SK-N-SH (cell line): ENCODE measurements around the gene HLA-DRB5.

ENCODE experiments used
- CHD2 ChIP-seq: fragments of 150-350 bp; IDR thresholded peaks from 2 replicates; pipeline ENCODE4 v1.6.1; 2018; ENCODE audit warnings: low read length; ENCODE audit not compliant: partially characterized antibody
- EP300 ChIP-seq, 2 experiments: IDR thresholded peaks; 2 replicates each; pipeline versions ENCODE4 v1.4.0 to v1.6.1; 2012; ENCODE audit warnings: borderline replicate concordance in 1 of 2, low read depth in 1 of 2, low read length in 1 of 2
- POLR2AphosphoS5 ChIP-seq: IDR thresholded peaks from 2 replicates; pipeline ENCODE4 v1.6.1; 2012; ENCODE audit warnings: low read depth, low read length
- RAD21 ChIP-seq: IDR thresholded peaks from 2 replicates; pipeline ENCODE4 v1.6.1; 2012; ENCODE audit warnings: mild to moderate bottlenecking, low read length
- SIN3A ChIP-seq: IDR thresholded peaks from 2 replicates; pipeline ENCODE4 v1.6.1; 2012; ENCODE audit warnings: low read depth, mild to moderate bottlenecking, low read length, moderate library complexity, borderline replicate concordance
- TF ChIP-seq, protein P1 (sequence below): IDR thresholded peaks from 2 replicates; pipeline ENCODE4 v1.4.0; 2012; ENCODE audit warnings: low read depth
- TF ChIP-seq, protein P2 (sequence below): fragments of 200-600 bp; sonication (generic); IDR thresholded peaks from 2 replicates; pipeline ENCODE4 v1.6.1; 2017; ENCODE audit warnings: antibody characterized with exemption, mild to moderate bottlenecking, moderate library complexity
- TF ChIP-seq, protein P3 (sequence below): IDR thresholded peaks from 2 replicates; pipeline ENCODE4 v1.4.0; 2012; ENCODE audit warnings: low read depth, borderline replicate concordance

DNA sequence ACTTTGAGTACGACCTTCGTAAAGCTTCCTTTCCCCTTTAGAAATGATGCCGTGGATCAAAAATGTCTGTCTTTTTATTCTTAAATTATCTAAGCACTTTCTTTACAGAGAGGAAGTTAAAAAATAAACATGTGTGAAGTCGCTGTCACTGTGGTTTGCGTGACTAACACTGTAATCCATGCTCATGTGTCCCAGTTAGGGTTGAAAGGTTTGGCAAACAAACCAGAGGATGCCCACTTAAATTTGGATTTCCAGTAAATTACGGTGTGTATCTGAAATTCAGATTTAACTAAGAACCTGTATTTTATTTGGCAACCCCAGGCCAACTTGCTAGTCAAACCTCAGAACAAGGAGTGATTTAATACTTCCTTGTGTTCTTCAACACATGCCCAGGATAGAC is 38.5 kb upstream of the HLA-DRB5 start:
- TF ChIP-seq, protein P1, sequence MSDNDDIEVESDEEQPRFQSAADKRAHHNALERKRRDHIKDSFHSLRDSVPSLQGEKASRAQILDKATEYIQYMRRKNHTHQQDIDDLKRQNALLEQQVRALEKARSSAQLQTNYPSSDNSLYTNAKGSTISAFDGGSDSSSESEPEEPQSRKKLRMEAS = no peak
- no peak for TF ChIP-seq CHD2
- TF ChIP-seq, protein P2, sequence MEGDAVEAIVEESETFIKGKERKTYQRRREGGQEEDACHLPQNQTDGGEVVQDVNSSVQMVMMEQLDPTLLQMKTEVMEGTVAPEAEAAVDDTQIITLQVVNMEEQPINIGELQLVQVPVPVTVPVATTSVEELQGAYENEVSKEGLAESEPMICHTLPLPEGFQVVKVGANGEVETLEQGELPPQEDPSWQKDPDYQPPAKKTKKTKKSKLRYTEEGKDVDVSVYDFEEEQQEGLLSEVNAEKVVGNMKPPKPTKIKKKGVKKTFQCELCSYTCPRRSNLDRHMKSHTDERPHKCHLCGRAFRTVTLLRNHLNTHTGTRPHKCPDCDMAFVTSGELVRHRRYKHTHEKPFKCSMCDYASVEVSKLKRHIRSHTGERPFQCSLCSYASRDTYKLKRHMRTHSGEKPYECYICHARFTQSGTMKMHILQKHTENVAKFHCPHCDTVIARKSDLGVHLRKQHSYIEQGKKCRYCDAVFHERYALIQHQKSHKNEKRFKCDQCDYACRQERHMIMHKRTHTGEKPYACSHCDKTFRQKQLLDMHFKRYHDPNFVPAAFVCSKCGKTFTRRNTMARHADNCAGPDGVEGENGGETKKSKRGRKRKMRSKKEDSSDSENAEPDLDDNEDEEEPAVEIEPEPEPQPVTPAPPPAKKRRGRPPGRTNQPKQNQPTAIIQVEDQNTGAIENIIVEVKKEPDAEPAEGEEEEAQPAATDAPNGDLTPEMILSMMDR = no peak
- no peak for TF ChIP-seq RAD21
- TF ChIP-seq EP300 (IDR thresholded peaks at IDR 0.05; ENCODE audit: borderline replicate concordance in 1 of 2, low read depth in 1 of 2, low read length in 1 of 2) = no peak
- TF ChIP-seq, protein P3, sequence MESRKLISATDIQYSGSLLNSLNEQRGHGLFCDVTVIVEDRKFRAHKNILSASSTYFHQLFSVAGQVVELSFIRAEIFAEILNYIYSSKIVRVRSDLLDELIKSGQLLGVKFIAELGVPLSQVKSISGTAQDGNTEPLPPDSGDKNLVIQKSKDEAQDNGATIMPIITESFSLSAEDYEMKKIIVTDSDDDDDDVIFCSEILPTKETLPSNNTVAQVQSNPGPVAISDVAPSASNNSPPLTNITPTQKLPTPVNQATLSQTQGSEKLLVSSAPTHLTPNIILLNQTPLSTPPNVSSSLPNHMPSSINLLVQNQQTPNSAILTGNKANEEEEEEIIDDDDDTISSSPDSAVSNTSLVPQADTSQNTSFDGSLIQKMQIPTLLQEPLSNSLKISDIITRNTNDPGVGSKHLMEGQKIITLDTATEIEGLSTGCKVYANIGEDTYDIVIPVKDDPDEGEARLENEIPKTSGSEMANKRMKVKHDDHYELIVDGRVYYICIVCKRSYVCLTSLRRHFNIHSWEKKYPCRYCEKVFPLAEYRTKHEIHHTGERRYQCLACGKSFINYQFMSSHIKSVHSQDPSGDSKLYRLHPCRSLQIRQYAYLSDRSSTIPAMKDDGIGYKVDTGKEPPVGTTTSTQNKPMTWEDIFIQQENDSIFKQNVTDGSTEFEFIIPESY = no peak
- no peak for TF ChIP-seq SIN3A
- no peak for TF ChIP-seq POLR2AphosphoS5
